DMS53 treated with DMSO at 0.1 percent for 48 hours (cell line): ENCODE measurements around the gene ABCG5.

Experiments
- DNase-seq: peaks from one replicate; lab custom pipeline; 2025; ENCODE audit not compliant: unreplicated experiment; lab: John Stamatoyannopoulos, UW

ABCG5 gene

DNA sequence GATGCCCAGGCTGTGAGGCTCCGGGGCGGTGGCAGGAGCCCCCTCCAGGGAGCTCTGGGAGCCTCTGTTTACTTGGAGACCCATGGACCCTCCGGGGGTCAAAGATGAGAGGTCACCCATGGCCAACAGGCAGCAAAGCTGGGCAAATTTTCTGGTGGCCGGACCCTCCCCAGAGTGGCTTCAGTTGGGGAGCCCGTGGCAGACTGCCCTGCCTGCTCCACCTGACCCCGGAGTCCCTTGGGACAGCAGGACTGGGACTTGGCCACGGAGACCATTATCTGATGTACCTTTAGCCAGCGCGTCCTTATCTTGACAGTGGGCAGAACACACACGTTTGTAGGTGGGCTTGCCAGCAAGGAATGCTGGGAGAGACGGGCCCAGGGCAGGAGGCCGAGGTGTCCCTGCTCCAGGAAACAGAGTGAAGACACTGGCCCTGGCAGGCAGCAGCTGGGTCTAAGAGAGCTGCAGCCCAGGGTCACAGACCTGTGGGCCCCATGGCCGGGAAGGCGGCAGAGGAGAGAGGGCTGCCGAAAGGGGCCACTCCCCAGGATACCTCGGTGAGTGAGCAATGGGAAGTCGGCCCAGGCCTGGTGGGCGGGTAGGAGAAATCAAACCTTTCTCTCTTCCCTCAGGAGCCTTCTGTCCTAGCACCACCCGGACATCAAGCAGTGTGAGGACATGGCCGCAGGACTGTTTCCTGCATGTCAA is at the start of gene ABCG5, which contains the start of gene ABCG8:
Gene ABCG5, minus strand, starts transcription at position 280 of the 708 bp plus-strand sequence. Its CDS starts 160 bp downstream, at position 120.
Gene ABCG8, plus strand, starts transcription at position 412 of the 708 bp plus-strand sequence. Its CDS starts 83 bp downstream, at position 495.
- no peak for DNase-seq

DNA sequence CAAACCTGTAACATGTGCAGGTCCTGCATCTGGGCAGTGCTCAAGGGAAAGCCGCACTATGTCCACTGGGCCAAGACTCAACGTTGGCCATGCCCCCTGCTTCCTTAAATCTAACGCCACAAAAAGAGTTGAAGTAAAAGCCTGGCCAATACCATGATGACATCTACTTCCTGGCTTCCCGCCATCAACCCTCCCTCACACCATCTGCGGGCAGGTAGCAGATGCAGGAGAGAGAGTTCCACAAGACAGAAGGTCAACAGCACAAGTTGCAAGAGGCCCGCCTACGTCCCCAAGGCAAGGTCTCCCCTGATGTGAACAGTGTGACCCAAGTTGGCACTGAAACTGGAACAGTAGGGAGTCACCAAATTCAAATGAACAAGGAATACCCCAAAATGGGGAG is 48.5 kb upstream of the ABCG5 start:
- DNase-seq: no peak

DNA sequence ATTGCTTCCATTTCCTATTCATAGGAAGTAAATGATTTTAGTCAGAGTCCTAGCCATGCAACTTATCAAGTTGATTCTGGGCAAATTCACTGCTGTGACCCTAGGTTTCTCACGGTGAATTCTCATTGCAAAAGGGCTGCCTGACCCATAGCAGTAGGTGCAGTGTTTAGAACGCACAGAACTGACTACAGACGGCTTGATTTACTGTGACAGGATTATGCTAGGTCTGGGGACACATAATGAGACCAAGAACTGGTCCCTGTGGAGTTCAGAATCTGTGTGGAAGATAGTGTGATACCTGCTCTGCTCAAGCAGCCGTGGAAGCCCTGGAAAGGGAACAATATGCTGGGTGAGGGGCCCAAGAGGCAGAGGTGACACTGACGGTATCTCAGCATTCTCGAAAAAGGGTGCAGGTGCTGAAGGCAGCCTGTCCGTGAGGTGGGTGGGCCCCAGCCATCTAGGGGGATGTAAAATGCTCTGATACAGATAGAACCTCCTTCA is 46.5 kb upstream of the ABCG5 start:
- no peak for DNase-seq

DNA sequence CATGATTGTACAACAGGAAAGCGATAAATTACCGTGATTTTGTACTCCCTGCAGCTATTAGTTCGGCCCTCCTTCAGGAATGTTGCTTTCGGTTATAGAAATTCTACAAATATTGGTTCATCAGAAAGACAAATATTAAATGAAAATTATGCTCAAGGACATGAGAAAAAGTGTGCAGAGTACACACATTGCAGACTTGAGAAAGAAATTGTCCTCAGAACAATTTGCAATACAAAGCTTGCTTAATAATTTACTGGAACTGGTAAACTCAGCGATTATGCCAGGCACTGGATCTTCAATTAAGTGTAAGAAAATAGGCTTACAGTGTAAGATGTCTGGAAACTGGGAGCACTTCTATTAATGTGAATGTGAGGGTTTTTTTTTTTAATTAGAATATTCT is 46.0 kb upstream of the ABCG5 start:
- DNase-seq: no peak

DNA sequence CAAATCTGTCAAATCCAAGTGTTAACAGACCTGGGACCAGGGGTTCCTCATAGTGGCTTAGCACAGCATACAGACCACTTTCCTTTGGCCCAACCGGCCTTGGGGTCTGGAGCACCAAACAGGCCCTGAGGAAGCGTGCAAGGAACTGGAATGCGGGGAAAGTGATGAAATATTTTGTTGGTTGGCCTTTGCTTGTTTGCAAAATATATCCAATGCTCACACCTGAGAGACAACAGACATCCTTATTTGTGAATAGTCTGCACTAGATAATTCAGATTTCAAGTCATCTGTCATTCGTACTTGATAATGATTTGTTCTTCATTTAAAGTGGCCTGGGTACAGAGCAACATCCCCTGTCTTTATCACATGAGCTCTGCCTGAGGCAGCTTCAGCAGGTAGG is 43.7 kb upstream of the ABCG5 start:
- no peak for DNase-seq

DNA sequence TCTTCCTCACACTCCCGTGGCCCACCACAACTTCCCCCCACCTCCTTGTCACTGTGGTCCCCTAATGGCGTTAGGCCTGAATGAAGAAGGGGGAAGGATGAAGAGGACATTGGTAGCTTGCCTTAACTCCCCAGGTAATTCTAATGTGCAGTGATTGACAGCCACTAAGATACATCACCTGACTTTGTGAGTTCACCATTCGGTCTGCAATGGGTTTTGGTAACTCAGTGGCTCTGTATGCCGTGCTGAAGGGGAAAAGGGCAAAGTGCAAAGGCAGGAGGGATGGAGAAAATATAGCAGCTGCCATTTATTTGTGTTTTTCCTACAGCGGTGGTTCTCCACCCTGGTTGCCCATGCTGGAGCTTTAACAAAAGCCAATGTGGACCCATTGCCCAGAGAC is 42.3 kb upstream of the ABCG5 start:
- DNase-seq: no peak

DNA sequence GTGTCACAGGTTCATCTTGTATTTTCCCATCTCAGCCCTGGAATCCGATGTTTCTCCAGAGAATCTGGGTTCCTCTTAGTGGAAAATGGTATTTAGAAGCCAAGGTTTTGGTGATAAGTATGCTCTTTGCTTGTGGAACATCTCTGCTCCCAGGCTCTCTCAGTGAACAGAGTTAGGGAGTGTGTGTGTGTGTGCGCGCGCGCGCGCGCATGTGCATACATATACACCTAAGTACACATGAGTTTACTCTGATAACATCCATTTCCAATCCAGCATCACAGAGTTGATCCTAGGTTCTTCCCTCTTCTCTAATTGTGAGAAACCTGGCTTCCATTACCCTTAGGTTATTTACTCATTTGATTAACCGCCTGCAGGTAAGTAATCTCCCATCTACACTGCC is 41.8 kb upstream of the ABCG5 start:
- DNase-seq: no peak

DNA sequence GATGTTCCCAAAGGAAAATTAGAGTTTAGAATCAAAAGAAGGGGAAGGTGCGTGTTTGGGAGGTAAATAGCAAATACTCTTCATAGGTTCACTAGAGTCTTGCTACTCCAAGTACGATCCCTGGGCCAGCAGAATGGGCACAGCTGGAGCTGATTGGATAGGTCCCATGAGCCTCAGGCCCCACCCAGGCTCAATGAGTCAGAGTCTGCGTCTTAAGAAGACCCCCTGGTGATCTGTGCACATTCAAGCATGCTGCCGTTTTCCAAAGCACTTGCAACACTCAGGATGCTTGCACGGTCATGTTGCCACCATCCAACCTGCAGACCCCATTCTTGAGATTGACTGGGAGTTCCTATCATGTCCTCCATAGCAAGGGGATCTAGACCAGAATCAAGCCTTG is 40.6 kb upstream of the ABCG5 start:
- DNase-seq: no peak

DNA sequence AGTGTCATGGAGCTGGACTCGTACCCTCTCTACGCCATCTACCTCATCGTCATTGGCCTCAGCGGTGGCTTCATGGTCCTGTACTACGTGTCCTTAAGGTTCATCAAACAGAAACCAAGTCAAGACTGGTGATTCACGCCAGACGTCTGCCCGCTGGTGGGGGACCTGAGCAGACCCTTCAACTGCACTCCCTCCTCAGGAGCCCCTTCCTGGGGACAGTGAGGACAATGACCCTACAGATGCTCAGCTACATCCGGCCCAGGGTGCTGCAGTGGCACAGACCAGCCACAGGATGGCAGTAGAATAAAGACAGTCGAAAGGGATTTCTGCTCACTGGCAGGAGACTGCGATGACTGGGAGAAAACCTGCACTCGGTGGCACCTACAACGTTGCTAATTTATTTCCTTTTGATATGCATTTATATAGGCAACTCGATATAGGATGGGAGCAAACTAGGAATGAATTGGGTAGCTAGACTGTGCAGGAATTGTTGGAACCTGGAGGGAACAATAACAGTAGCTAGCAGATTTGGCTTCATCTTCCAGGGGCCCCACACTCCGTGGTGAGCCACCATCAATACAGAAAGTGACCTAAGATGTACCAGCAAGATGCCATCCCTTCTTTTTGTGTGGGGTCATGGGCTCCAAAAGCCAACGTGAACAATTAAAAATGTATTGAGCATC is 39.3 kb upstream of the ABCG5 start:
- DNase-seq: peak; percentile 90

DNA sequence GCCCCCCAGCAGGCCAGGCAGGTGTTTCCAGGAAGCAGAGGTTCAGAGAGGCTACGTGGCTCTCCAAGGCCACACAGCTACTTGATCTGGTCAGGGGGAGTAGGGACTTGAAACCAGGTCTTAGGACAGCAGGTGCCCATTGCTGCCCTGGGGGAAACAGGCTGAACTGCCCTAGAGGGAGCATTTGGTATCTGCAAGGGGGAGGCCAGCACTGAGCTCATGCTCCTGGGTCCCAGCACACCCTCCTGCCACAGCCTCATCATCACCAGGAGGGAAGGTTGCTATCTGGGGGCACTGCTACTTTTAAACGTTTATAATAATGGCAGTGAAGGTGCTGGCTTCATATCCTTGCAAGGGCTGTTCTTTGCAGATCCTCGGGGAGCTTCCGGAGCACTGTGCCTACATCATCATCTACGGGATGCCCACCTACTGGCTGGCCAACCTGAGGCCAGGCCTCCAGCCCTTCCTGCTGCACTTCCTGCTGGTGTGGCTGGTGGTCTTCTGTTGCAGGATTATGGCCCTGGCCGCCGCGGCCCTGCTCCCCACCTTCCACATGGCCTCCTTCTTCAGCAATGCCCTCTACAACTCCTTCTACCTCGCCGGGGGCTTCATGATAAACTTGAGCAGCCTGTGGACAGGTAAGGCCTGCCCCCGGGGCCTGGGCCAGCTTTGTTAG is 36.3 kb upstream of the ABCG5 start:
- no peak for DNase-seq

DNA sequence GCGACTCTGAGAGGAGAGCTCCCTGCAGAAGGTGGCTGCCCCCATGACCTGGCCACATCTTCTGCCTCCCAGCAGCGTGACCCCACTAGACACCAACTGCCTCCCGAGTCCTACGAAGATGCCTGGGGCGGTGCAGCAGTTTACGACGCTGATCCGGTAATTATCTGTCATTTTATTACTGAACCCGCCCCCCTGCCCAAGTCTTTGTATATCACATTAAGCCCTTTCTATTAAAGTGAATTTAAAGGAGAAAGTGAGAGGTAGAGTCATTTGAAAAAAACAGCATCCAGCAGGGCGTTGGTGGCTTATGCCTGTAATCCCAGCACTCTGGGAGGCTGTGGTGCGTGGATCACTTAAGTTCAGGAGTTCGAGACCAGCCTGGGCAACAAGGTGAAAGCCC is 33.5 kb upstream of the ABCG5 start:
- DNase-seq: no peak

DNA sequence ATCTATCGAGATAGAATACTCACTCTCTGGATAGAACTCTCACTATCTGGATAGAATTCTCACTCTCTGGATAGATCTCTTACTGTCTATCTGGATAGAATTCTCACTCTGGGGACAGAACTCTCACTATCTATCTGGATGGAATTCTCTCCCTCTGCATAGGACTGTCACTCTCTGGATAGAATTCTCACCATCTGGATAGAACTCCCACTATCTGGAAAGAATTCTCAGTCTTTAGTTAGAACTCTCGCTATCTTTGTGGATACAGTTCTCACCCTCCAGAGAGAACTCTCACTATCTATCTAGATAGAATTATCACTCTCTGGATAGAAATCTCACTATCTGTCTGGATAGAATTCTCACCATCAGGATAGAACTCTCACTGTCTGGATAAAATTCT is 16.7 kb upstream of the ABCG5 start:
- no peak for DNase-seq

DNA sequence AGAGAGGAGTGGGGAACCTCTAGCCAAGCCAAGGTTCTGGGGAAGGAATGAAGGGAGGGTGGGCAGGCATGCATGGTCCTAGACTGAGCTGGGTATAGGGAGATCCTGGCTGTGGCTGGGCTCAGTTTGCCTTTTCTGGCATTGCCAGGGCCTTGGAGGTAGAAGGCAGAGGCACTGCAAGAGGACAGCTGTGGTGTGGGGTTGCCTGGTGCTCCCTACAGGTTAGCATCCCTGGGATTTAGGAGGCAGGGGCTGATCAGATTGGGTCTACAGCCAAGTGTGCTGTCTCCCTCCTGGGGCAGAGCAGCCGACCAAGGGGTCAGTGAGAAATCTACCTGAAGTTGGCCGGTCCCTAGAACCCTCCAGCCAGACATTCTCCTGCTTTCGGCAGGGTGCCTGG is 16.0 kb upstream of the ABCG5 start:
- no peak for DNase-seq

DNA sequence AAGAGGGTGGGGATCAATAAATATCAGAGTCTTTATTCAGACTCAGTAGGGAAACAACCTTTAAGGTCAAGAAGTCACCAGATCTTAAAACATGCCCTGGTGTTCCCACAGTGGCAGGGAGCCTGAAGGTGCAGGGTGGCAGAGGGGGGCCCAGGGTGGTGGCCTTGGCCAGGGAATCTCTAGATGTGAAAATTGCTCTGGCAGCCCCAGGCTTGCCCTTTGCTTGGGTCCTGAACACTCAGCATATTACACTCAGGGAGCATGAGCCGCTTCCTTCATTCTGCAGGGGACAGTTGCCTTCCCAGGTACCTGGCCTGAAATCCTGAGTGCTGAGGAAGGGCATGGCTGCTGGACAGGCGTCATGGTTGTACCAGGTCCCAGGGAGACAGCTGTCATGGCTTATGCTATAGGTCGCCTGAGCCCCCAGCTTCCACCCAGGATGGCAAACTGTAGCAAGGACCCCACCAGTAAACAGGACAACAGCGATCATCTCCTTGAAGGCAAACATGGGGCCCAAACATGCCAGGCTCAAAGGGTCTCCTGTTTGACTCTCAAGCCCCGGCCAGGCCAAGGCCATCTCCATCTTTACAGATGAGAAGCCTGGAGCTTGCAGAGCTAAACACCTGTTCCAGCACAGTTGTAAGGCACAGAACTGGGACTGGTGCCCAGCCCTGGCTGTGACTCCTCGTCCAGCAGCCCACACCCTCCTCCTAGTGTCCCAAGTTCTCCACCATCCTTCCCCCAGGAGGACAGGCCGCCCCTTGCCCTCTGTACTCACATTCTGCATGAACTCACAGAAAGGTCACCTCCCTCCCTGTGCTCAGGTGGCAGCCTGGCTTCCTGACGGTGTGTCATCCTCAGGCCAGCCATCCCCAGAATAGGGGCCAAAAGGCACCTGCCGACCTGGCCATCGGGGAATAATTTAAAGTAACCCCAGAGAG is 14.8 kb upstream of the ABCG5 start:
- DNase-seq: no peak

DNA sequence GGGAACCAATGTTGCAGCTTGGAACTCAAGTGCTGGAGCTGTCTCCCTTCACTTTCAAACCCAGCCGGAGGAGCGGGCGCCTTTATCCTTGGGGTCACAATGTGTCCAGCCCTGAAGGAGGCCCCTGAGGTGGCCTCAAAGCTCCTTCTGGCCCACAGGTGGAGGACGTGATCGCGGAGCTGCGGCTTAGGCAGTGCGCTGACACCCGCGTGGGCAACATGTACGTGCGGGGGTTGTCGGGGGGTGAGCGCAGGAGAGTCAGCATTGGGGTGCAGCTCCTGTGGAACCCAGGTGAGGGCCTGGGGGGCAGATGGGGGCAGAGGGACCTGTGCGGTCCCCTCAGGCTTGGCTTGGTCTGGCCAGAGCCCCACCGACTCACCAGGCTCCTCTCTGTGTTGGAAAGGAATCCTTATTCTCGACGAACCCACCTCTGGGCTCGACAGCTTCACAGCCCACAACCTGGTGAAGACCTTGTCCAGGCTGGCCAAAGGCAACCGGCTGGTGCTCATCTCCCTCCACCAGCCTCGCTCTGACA is 13.6 kb upstream of the ABCG5 start:
- DNase-seq: no peak

DNA sequence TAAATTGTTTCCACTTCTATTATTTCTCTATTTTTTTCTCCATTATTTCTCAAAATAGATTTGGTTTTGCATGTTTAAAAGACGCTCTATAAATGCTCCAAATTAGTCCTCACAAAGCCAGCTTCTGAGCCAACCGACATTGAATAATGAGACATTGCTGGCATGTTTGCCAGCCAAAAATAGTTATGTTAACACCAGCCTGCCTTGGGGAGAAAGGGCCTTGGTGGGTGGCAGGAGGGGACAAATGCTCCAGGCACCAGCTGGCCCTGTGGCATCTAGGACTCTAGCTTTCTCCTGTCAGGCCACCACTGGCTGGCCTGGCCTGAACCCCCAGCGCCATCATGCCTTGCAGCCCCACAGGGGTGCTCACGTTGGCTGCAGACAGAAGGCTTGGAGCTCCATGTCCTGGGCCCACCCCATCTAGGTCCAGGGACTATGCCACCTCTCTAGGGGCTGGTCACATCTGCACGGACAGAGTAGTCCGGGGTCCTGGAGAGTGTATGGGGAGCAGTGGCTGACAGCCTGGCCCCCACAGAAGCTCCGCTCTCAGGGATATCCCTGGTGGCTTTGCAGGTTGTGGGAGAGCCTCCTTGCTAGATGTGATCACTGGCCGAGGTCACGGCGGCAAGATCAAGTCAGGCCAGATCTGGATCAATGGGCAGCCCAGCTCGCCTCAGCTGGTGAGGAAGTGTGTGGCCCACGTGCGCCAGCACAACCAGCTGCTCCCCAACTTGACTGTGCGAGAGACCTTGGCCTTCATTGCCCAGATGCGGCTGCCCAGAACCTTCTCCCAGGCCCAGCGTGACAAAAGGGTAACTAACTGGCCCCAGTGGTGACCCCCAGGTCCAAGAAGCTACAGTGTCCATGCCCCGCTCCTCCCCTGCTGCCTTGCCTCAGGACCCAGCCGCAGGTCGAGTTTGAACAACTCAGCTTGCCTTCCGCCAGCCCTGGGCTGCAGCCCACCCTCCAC is 12.7 kb upstream of the ABCG5 start:
- DNase-seq: no peak

DNA sequence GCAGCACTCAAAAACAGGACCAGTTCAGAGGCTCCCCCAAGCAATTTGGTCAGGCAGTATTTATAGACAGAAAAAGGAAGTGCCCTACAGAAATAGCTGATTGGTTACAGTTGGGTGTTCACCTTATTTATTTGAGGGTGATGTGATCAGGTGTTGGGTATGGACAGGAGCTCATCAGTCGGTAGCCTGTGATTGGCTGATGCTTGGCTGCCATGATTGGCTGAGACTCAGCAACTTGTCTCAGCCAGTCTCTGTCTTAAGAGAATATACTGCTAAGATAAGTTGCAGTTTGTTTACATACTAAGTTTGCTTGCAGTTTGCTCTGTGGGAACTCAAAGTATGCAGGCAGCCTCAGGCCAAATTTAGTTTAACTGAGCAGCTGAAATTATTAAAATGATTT is 9.6 kb upstream of the ABCG5 start:
- peak; percentile 54 for DNase-seq

DNA sequence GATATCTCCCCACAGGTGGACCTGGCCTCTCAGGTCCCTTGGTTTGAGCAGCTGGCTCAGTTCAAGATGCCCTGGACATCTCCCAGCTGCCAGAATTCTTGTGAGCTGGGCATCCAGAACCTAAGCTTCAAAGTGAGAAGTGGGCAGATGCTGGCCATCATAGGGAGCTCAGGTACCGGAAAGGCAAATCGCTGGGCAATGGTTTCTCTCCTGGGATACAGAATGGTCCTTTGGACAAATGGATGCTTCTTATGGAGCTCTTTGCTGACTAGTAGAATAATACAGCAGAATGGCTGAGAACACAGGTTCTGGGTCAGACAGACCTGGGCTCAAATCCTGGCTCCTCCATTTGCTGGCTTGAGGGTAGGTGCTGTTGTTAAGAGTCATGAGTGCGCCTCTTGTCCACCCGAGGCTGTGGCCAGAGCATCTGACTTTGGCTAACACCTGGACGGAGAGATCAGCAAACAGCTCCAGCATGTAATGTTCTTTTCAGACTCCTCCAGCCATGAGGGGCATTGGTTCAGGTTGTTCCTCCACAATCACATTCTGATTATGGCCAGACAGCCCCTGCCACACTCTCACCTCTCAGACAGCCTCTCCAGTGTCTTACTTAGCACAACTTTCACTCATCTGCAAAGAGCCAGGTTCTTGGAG is 7.6 kb upstream of the ABCG5 start:
- DNase-seq: no peak

DNA sequence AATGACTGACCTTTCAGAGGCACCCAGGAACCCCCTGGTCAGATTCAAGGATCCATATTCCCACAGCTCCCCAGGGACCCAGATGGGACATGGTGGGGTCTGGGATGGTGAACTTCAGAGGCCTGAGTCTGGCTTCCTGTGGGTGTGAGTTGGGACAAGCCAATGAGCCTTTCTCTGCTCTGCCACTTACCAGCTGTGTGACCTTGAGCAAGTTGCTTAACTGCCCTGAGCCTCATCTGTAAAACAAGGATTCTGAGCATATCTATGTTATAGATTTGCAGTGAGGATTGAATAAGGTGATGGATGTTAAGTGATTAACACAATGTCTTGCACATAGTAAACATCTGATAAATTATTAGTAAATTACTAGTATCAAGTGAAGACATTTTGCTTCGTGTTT is 6.5 kb upstream of the ABCG5 start:
- DNase-seq: no peak
